GM23338 (cell line): ENCODE results near the gene SMIM35. TPM values are rescaled to one million over a fixed set of nuclear protein-coding genes. Genes with fewer than 3 reads are reported as not detected.
A peak's percentile ranks its signal among the peaks of the same experiment; 100 is the strongest.

ENCODE experiments used
- ATAC-seq: fragments of 200-7000 bp; cut with Tn5 transposase; 3 replicates; pipeline ENCODE4 v1.9.1; 2020
- DNase-seq: peaks from one replicate; pipeline ENCODE4 v3.0.0-alpha.2; 2015; ENCODE audit warnings: low spot score
- H2AFZ ChIP-seq: fragments of 200-600 bp; sonication (generic); 2 replicates; pipeline ENCODE4 v1.8.0; 2016; ENCODE audit warnings: antibody characterized with exemption, mild to moderate bottlenecking, moderate library complexity
- H3F3A ChIP-seq: fragments of 200-600 bp; sonication (generic); replicated peaks from 2 replicates; pipeline ENCODE4 v1.8.0; 2017; ENCODE audit warnings: antibody characterized with exemption, mixed run types, low read depth
- H3K27ac ChIP-seq: fragments of 200-600 bp; sonication (generic); 2 replicates; pipeline ENCODE4 v1.6.1; 2016; ENCODE audit warnings: low read depth
- H3K27me3 ChIP-seq: fragments of 200-600 bp; sonication (generic); 2 replicates; pipeline ENCODE4 v1.8.0; 2016; ENCODE audit warnings: mild to moderate bottlenecking, mixed run types, moderate library complexity; ENCODE audit not compliant: insufficient read depth
- H3K36me3 ChIP-seq: fragments of 200-600 bp; sonication (generic); 2 replicates; pipeline ENCODE4 v1.8.0; 2016; ENCODE audit warnings: mild to moderate bottlenecking; ENCODE audit not compliant: insufficient read depth
- H3K4me1 ChIP-seq: fragments of 200-600 bp; sonication (generic); 2 replicates; pipeline ENCODE4 v1.8.0; 2016; ENCODE audit warnings: mild to moderate bottlenecking, moderate library complexity; ENCODE audit not compliant: insufficient read depth
- H3K4me2 ChIP-seq: fragments of 200-600 bp; sonication (generic); 2 replicates; pipeline ENCODE4 v1.7.1; 2017; ENCODE audit warnings: mixed run types
- H3K4me3 ChIP-seq: fragments of 200-600 bp; sonication (generic); 2 replicates; pipeline ENCODE4 v1.6.1; 2016; ENCODE audit warnings: mixed run types
- H3K79me2 ChIP-seq: fragments of 200-600 bp; sonication (generic); replicated peaks from 2 replicates; pipeline ENCODE4 v1.8.0; 2017; ENCODE audit warnings: mild to moderate bottlenecking; ENCODE audit not compliant: insufficient read depth
- H3K9me2 ChIP-seq: fragments of 200-600 bp; sonication (generic); 2 replicates; pipeline ENCODE4 v1.8.0; 2017; ENCODE audit not compliant: insufficient read depth
- H4K20me1 ChIP-seq: fragments of 200-600 bp; sonication (generic); replicated peaks from 2 replicates; pipeline ENCODE4 v1.8.0; 2017; ENCODE audit warnings: mild to moderate bottlenecking; ENCODE audit not compliant: insufficient read depth
- H3K27ac Mint-ChIP-seq: 2 replicates; pipeline ENCODE4 v1.8.0; 2020; ENCODE audit warnings: inconsistent platforms, mild to moderate bottlenecking, moderate library complexity, mixed read lengths
- H3K27me3 Mint-ChIP-seq: 3 replicates; pipeline ENCODE4 v1.8.0; 2022; ENCODE audit warnings: low read depth, mild to moderate bottlenecking, moderate library complexity, mixed read lengths, inconsistent platforms; ENCODE audit not compliant: insufficient read depth, poor library complexity
- H3K36me3 Mint-ChIP-seq: 3 replicates; pipeline ENCODE4 v1.8.0; 2021; ENCODE audit warnings: low read depth, mild to moderate bottlenecking, inconsistent platforms, moderate library complexity, mixed read lengths
- H3K4me1 Mint-ChIP-seq: 3 replicates; pipeline ENCODE4 v1.8.0; 2020; ENCODE audit warnings: mild to moderate bottlenecking, inconsistent platforms, mixed read lengths
- H3K4me3 Mint-ChIP-seq: 3 replicates; pipeline ENCODE4 v1.8.0; 2021; ENCODE audit warnings: moderate library complexity, mild to moderate bottlenecking, inconsistent platforms, mixed read lengths
- H3K9me3 Mint-ChIP-seq: 3 replicates; pipeline ENCODE4 v1.8.0; 2020; ENCODE audit warnings: moderate library complexity, mild to moderate bottlenecking, inconsistent platforms, mixed read lengths
- CREB1 ChIP-seq: fragments of 250-450 bp; sonication (Bioruptor Pico); IDR thresholded peaks from 2 replicates; pipeline ENCODE4 v1.5.0; 2020; ENCODE audit warnings: low read depth, mild to moderate bottlenecking, moderate library complexity
- EZH2 ChIP-seq: fragments of 200-600 bp; sonication (generic); IDR thresholded peaks from one replicate; pipeline ENCODE4 v1.8.0; 2017; ENCODE audit warnings: antibody characterized with exemption, mild to moderate bottlenecking, low read depth; ENCODE audit not compliant: unreplicated experiment
- EZH2phosphoT487 ChIP-seq: fragments of 200-600 bp; sonication (generic); IDR thresholded peaks from one replicate; pipeline ENCODE4 v1.8.1; 2018; ENCODE audit warnings: antibody characterized with exemption; ENCODE audit not compliant: unreplicated experiment
- JUNB ChIP-seq: IDR thresholded peaks from one replicate; pipeline ENCODE4 v1.6.1; 2016; ENCODE audit warnings: antibody characterized with exemption; ENCODE audit not compliant: unreplicated experiment
- NANOG ChIP-seq: IDR thresholded peaks from 2 replicates; pipeline ENCODE4 v1.6.1; 2016; ENCODE audit warnings: antibody characterized with exemption, borderline replicate concordance
- POLR2AphosphoS5 ChIP-seq: IDR thresholded peaks from 2 replicates; pipeline ENCODE4 v1.6.1; 2016; ENCODE audit warnings: antibody characterized with exemption, low read depth
- STAT1 ChIP-seq: IDR thresholded peaks from one replicate; pipeline ENCODE4 v1.6.1; 2016; ENCODE audit warnings: antibody characterized with exemption; ENCODE audit not compliant: unreplicated experiment
- ZNF114 ChIP-seq: fragments of 250-450 bp; sonication (Bioruptor Pico); IDR thresholded peaks from 2 replicates; pipeline ENCODE4 v1.5.0; 2020; ENCODE audit warnings: mild to moderate bottlenecking, moderate library complexity
- ZNF331 ChIP-seq: fragments of 250-450 bp; sonication (Bioruptor Pico); IDR thresholded peaks from 2 replicates; pipeline ENCODE4 v1.5.0; 2020; ENCODE audit warnings: low read depth, mild to moderate bottlenecking, moderate library complexity
- polyA plus RNA-seq: library from polyadenylated mRNA; unstranded; fragments of >200 nt; fragmentation: Nextera tagmentation; extraction: Ambion mirVana; gene quantifications from 2 replicates; pipeline ENCODE4 v1.2.1, GENCODE V29; 2016
- total RNA-seq: library from RNA; depleted of rRNA; stranded (reverse); fragments of >200 nt; shearing (Covaris generic); gene quantifications from 2 replicates; pipeline ENCODE4 v1.2.3, GENCODE V29; 2014
- TF ChIP-seq, protein P1 (sequence below): IDR thresholded peaks from 2 replicates; pipeline ENCODE4 v1.6.1; 2016; ENCODE audit warnings: antibody characterized with exemption
- TF ChIP-seq, protein P2 (sequence below), 2 experiments: fragments of 200-600 bp in 1 of 2; sonication (generic) in 1 of 2; conservative IDR thresholded peaks; 2 replicates each; pipeline versions ENCODE4 v1.5.1 to v1.6.1; 2016 to 2017; ENCODE audit warnings: antibody characterized with exemption in 2 of 2, low read depth in 2 of 2, mild to moderate bottlenecking in 2 of 2, moderate library complexity in 1 of 2
- TF ChIP-seq, protein P3 (sequence below): IDR thresholded peaks from one replicate; pipeline ENCODE4 v1.6.1; 2018; ENCODE audit warnings: antibody characterized with exemption; ENCODE audit not compliant: unreplicated experiment

Gene SMIM35
- total and polyA plus RNA-seq, 2 experiments from 2014 or later = not detected

DNA sequence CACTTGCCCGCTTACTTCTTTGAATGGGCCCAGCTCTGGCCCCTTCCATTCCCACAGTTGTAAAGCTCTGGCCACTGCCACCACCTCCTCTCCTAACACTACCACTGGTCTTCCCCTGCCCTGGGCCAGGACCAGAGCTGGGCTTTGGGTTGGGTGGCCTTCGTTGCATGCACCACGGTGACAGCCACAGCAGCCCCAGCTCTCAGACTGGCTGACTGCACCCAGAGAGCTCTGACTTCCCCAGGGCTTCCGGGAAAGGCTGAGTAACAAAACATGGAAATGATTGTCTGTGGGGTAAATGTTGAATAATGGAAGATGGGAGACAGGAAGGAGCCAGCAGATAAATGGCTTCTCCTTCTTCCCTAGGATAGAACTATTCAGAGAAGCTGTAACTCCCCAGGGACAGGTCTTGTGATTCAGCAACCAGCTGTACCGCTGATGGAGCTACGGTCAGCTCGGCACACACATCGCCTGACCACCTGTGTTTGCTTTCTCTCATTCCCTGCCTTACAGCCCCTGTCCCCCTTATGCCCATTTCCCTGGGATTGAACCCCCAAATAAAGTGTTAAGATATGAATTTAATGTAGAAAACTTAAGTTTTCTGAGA lies 38.3 kb upstream of the SMIM35 start:
- no peak overlapping the region for H3K27ac ChIP-seq
- H3K4me3 Mint-ChIP-seq = no peak overlapping the region
- no peaks in the 10 kb centered on the region for H3K36me3 ChIP-seq
- H3K4me2 ChIP-seq = no peak overlapping the region
- no peaks in the 10 kb centered on the region for H3K9me3 Mint-ChIP-seq
- no peak overlapping the region for H3K4me3 ChIP-seq
- H3K27me3 Mint-ChIP-seq = peaks cover 5% of the 10 kb centered on the region
- TF ChIP-seq ZNF114 (CRISPR knock-in tag) (no peak), STAT1 (no peak)
- TF ChIP-seq, protein P1, sequence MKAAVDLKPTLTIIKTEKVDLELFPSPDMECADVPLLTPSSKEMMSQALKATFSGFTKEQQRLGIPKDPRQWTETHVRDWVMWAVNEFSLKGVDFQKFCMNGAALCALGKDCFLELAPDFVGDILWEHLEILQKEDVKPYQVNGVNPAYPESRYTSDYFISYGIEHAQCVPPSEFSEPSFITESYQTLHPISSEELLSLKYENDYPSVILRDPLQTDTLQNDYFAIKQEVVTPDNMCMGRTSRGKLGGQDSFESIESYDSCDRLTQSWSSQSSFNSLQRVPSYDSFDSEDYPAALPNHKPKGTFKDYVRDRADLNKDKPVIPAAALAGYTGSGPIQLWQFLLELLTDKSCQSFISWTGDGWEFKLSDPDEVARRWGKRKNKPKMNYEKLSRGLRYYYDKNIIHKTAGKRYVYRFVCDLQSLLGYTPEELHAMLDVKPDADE = no peak
- no peak overlapping the region for H3K27ac Mint-ChIP-seq
- DNase-seq = no peak
- H4K20me1 ChIP-seq = no peaks in the 10 kb centered on the region
- H2AFZ ChIP-seq = peak overlapping the region; percentile 69; the same call in 1 of the 2 replicates
- H3K4me1 Mint-ChIP-seq = peaks cover 4% of the 10 kb centered on the region; the same call in 2 of the 3 replicates
- no peaks in the 10 kb centered on the region for H3K79me2 ChIP-seq
- H3K9me2 ChIP-seq = no peaks in the 10 kb centered on the region
- no peaks in the 10 kb centered on the region for H3K4me1 ChIP-seq
- no peaks in the 10 kb centered on the region for H3K36me3 Mint-ChIP-seq
- no peaks in the 10 kb centered on the region for H3F3A ChIP-seq
- no peaks in the 10 kb centered on the region for H3K27me3 ChIP-seq
- ATAC-seq = no peak; the same call in 2 of the 3 replicates

DNA sequence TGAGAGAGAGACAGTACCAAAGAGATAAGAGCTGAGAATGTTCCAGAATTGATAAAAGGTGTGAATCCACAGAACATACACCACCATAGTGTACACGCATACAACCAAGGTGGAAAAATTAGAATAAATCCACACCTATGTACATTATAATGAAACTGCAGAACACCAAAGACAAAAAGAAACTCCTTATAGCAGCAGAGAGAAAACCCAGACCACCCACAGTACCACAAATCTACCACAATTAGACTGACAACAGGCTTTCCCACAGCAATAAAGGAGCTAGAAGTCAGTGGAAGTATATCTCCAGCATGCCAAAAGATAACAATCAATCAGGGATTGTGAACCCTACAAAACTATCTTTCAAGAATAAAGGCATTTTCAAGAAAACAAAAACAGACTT lies 34.0 kb upstream of the SMIM35 start:
- Histone ChIP-seq H3K27ac (no peak overlapping the region), H4K20me1 (no peaks in the 10 kb centered on the region), H2AFZ (no peak overlapping the region), H3K27me3 (no peaks in the 10 kb centered on the region), H3K4me2 (no peak overlapping the region), H3K4me1 (peaks cover 14% of the 10 kb centered on the region; the same call in 1 of the 2 replicates), H3K4me3 (no peak overlapping the region), H3K9me2 (no peaks in the 10 kb centered on the region), H3K79me2 (no peaks in the 10 kb centered on the region), H3K36me3 (no peaks in the 10 kb centered on the region), H3F3A (no peaks in the 10 kb centered on the region)
- H3K4me3 Mint-ChIP-seq = no peak overlapping the region
- no peak for DNase-seq
- H3K27ac Mint-ChIP-seq = no peak overlapping the region
- H3K36me3 Mint-ChIP-seq = no peaks in the 10 kb centered on the region
- ATAC-seq = no peak
- H3K9me3 Mint-ChIP-seq = no peaks in the 10 kb centered on the region
- H3K27me3 Mint-ChIP-seq = peaks cover 3% of the 10 kb centered on the region
- peaks cover 13% of the 10 kb centered on the region for H3K4me1 Mint-ChIP-seq
- TF ChIP-seq, protein P1 = no peak
- TF ChIP-seq ZNF114 (CRISPR knock-in tag) = no peak
- no peak for TF ChIP-seq ZNF331
- no peak for TF ChIP-seq STAT1
- no peak for TF ChIP-seq CREB1 (CRISPR knock-in tag)
- TF ChIP-seq POLR2AphosphoS5 = no peak
- TF ChIP-seq, protein P2, sequence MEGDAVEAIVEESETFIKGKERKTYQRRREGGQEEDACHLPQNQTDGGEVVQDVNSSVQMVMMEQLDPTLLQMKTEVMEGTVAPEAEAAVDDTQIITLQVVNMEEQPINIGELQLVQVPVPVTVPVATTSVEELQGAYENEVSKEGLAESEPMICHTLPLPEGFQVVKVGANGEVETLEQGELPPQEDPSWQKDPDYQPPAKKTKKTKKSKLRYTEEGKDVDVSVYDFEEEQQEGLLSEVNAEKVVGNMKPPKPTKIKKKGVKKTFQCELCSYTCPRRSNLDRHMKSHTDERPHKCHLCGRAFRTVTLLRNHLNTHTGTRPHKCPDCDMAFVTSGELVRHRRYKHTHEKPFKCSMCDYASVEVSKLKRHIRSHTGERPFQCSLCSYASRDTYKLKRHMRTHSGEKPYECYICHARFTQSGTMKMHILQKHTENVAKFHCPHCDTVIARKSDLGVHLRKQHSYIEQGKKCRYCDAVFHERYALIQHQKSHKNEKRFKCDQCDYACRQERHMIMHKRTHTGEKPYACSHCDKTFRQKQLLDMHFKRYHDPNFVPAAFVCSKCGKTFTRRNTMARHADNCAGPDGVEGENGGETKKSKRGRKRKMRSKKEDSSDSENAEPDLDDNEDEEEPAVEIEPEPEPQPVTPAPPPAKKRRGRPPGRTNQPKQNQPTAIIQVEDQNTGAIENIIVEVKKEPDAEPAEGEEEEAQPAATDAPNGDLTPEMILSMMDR (conservative IDR thresholded peaks at IDR 0.05; ENCODE audit: low read depth in 2 of 2) = no peak
- no peak for TF ChIP-seq JUNB
- no peak for TF ChIP-seq EZH2
- TF ChIP-seq, protein P3, sequence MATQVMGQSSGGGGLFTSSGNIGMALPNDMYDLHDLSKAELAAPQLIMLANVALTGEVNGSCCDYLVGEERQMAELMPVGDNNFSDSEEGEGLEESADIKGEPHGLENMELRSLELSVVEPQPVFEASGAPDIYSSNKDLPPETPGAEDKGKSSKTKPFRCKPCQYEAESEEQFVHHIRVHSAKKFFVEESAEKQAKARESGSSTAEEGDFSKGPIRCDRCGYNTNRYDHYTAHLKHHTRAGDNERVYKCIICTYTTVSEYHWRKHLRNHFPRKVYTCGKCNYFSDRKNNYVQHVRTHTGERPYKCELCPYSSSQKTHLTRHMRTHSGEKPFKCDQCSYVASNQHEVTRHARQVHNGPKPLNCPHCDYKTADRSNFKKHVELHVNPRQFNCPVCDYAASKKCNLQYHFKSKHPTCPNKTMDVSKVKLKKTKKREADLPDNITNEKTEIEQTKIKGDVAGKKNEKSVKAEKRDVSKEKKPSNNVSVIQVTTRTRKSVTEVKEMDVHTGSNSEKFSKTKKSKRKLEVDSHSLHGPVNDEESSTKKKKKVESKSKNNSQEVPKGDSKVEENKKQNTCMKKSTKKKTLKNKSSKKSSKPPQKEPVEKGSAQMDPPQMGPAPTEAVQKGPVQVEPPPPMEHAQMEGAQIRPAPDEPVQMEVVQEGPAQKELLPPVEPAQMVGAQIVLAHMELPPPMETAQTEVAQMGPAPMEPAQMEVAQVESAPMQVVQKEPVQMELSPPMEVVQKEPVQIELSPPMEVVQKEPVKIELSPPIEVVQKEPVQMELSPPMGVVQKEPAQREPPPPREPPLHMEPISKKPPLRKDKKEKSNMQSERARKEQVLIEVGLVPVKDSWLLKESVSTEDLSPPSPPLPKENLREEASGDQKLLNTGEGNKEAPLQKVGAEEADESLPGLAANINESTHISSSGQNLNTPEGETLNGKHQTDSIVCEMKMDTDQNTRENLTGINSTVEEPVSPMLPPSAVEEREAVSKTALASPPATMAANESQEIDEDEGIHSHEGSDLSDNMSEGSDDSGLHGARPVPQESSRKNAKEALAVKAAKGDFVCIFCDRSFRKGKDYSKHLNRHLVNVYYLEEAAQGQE = no peak
- TF ChIP-seq NANOG = no peak
- TF ChIP-seq EZH2phosphoT487 = no peak
